Small intestine (tissue), 7 donors: Measurements from ENCODE around the gene DAZL. TPM values are rescaled to one million over a fixed set of nuclear protein-coding genes. Genes with fewer than 3 reads are reported as not detected.

Experiments
- DNase-seq, 2 donors: peaks; one replicate each; pipeline versions ENCODE4 v3.0.0 to v3.0.0-alpha.2; 2013
- FAIRE-seq: peaks from 2 replicates; lab custom pipeline; 2012; peaks lifted over from hg19 to GRCh38; lab: Jason Lieb, UNC
- H3K27ac ChIP-seq, 3 donors: one replicate each; pipeline ENCODE4 v1.5.1; 2013; ENCODE audit warnings: low read length in 2 of 3, mild to moderate bottlenecking in 2 of 3, control low read depth in 1 of 3, inconsistent platforms in 1 of 3, low read depth in 1 of 3, moderate library complexity in 1 of 3
- H3K27me3 ChIP-seq, 3 donors: one replicate each; pipeline ENCODE4 v1.6.1; 2013; ENCODE audit warnings: low read length in 3 of 3, inconsistent platforms in 1 of 3; ENCODE audit not compliant: control insufficient read depth in 3 of 3, insufficient read depth in 3 of 3
- H3K36me3 ChIP-seq, 3 donors: one replicate each; pipeline ENCODE4 v1.6.1; 2013; ENCODE audit warnings: low read length in 3 of 3, inconsistent platforms in 1 of 3, low read depth in 1 of 3, mild to moderate bottlenecking in 1 of 3, moderate library complexity in 1 of 3; ENCODE audit not compliant: control insufficient read depth in 3 of 3, insufficient read depth in 2 of 3
- H3K4me1 ChIP-seq, 3 donors: one replicate each; pipeline ENCODE4 v1.6.1; 2013; ENCODE audit warnings: low read length in 2 of 3, inconsistent platforms in 1 of 3, low read depth in 1 of 3, mild to moderate bottlenecking in 1 of 3, moderate library complexity in 1 of 3; ENCODE audit not compliant: control insufficient read depth in 3 of 3, insufficient read depth in 2 of 3
- H3K4me3 ChIP-seq, 3 donors: one replicate each; pipeline ENCODE4 v1.5.1; 2013; ENCODE audit warnings: low read length in 3 of 3, control low read depth in 1 of 3, inconsistent platforms in 1 of 3, low read depth in 1 of 3, mild to moderate bottlenecking in 1 of 3, moderate library complexity in 1 of 3
- H3K9me3 ChIP-seq, 2 donors: one replicate each; pipeline ENCODE4 v1.6.1; 2013; ENCODE audit warnings: low read depth in 1 of 2, low read length in 1 of 2; ENCODE audit not compliant: control insufficient read depth in 2 of 2, insufficient read depth in 1 of 2
- WGBS, 3 donors: extraction: QIAGEN DNeasy Blood & Tissue Kit; methylation state at CpG; one replicate each; pipeline ENCODE4 v1.1.7; 2013; 5-methylcytosine and 5-hydroxymethylcytosine counted together
- polyA plus RNA-seq, 4 donors: library from polyadenylated mRNA; stranded (reverse) in 3 of 4; unstranded in 1 of 4; fragments of 200-250 nt in 3 of 4; fragments of 120-200 nt in 1 of 4; gene quantifications; one replicate each; pipeline versions ENCODE4 v1.2.1 to v1.2.3, GENCODE V29; 2013
- donor health status: healthy with polysubstance abuse.
- donor health status: control.
- donor health status: control.
- donor health status: Bipolar disorder and iron deficiency.
- donor health status: healthy.

The DAZL gene
- polyA plus RNA-seq, 4 donors, result 0.01 TPM; not detected in 3

- Histone ChIP-seq H3K36me3 (no peaks in the 10 kb centered on the region), H3K4me3 (no peak overlapping the region), H3K4me1 (no peaks in the 10 kb centered on the region), H3K9me3 (peaks cover 0 to 1% of the 10 kb centered on the region in 2 donors), H3K27ac (no peak overlapping the region), H3K27me3 (peaks cover 0 to 3% (median 0%) of the 10 kb centered on the region in 3 donors)
- DNase-seq (no peak), FAIRE-seq (no peak)
- WGBS, 3 donors, result 95 to 98% (median 97%) methylated on average over 21 to 33 of the region's 33 CpGs
Measured at GRCh38 chr3:16604433-16604832, 790 bp downstream of the DAZL start.

- Histone ChIP-seq H3K9me3 (peaks cover 0 to 1% of the 10 kb centered on the region in 2 donors), H3K4me3 (no peak overlapping the region), H3K27me3 (peaks cover 0 to 3% (median 0%) of the 10 kb centered on the region in 3 donors), H3K27ac (no peak overlapping the region), H3K4me1 (no peaks in the 10 kb centered on the region), H3K36me3 (no peaks in the 10 kb centered on the region)
- 29 to 34% (median 30%) methylated on average over 3 of the region's 3 CpGs for WGBS, 3 donors
- FAIRE-seq (no peak), DNase-seq (no peak)
Measured at GRCh38 chr3:16601537-16602005, 3.7 kb downstream of the DAZL start.

GRCh38 chr3:16600780-16601536 lies 4.3 kb downstream of the DAZL start:
- Histone ChIP-seq H3K27me3 (peaks cover 0 to 3% (median 0%) of the 10 kb centered on the region in 3 donors), H3K36me3 (no peaks in the 10 kb centered on the region), H3K27ac (no peak overlapping the region), H3K4me3 (no peak overlapping the region), H3K4me1 (no peaks in the 10 kb centered on the region), H3K9me3 (peaks cover 0 to 1% of the 10 kb centered on the region in 2 donors)
- DNase-seq (peak; percentile 77 to 78), FAIRE-seq (peak; percentile 10)
- 10 to 14% (median 10%) methylated on average over 7 of the region's 7 CpGs for WGBS, 3 donors

GRCh38 chr3:16599694-16600093 lies 5.5 kb downstream of the DAZL start:
- DNase-seq (no peak), FAIRE-seq (no peak)
- no peak overlapping the region for H3K4me3 ChIP-seq
- no peak overlapping the region for H3K27ac ChIP-seq
- H3K4me1 ChIP-seq, result no peaks in the 10 kb centered on the region
- H3K9me3 ChIP-seq, result no peaks in the 10 kb centered on the region
- H3K36me3 ChIP-seq, result no peaks in the 10 kb centered on the region
- WGBS, 3 donors, result 46 to 75% (median 60%) methylated on average over 3 of the region's 3 CpGs
- peaks cover 0 to 3% (median 0%) of the 10 kb centered on the region in 3 donors for H3K27me3 ChIP-seq

- Histone ChIP-seq H3K9me3 (no peaks in the 10 kb centered on the region), H3K27me3 (peaks cover 0 to 3% (median 0%) of the 10 kb centered on the region in 3 donors), H3K4me1 (no peaks in the 10 kb centered on the region), H3K27ac (no peak overlapping the region), H3K36me3 (no peaks in the 10 kb centered on the region), H3K4me3 (no peak overlapping the region)
- DNase-seq, result no peak
- FAIRE-seq, result no peak
- WGBS, 3 donors, result 60 to 79% (median 75%) methylated on average over 5 of the region's 5 CpGs
Measured at GRCh38 chr3:16596352-16597032, 8.7 kb downstream of the DAZL start.

GRCh38 chr3:16595778-16596177 lies 9.4 kb downstream of the DAZL start:
- peaks cover 0 to 2% (median 0%) of the 10 kb centered on the region in 3 donors for H3K27me3 ChIP-seq
- H3K36me3 ChIP-seq, result no peaks in the 10 kb centered on the region
- H3K4me3 ChIP-seq, result no peak overlapping the region
- H3K4me1 ChIP-seq, result no peaks in the 10 kb centered on the region
- no peak overlapping the region for H3K27ac ChIP-seq
- DNase-seq, result no peak
- 64 to 70% (median 65%) methylated on average over 3 of the region's 3 CpGs for WGBS, 3 donors
- FAIRE-seq, result no peak
- no peaks in the 10 kb centered on the region for H3K9me3 ChIP-seq

- 86 to 93% (median 90%) methylated on average over 6 of the region's 6 CpGs for WGBS, 3 donors
- Histone ChIP-seq H3K36me3 (no peaks in the 10 kb centered on the region), H3K9me3 (no peaks in the 10 kb centered on the region), H3K27ac (no peak overlapping the region), H3K27me3 (peaks cover 0 to 3% (median 0%) of the 10 kb centered on the region in 3 donors), H3K4me3 (no peak overlapping the region), H3K4me1 (no peaks in the 10 kb centered on the region)
- FAIRE-seq (no peak), DNase-seq (no peak)
Measured at GRCh38 chr3:16589867-16590624, 15.2 kb downstream of the DAZL start.

- no peak for DNase-seq
- Histone ChIP-seq H3K4me1 (no peaks in the 10 kb centered on the region), H3K4me3 (no peak overlapping the region), H3K9me3 (no peaks in the 10 kb centered on the region), H3K27ac (no peak overlapping the region), H3K36me3 (no peaks in the 10 kb centered on the region), H3K27me3 (peaks cover 0 to 3% (median 0%) of the 10 kb centered on the region in 3 donors)
- WGBS, 3 donors, result 91 to 96% (median 94%) methylated on average over 1 of the region's 1 CpG
- FAIRE-seq, result no peak
Measured at GRCh38 chr3:16589120-16589519, 16.1 kb downstream of the DAZL start.
